HepG2 (cell line): ENCODE results near the gene CPHXL2. TPM values are rescaled to one million over a fixed set of nuclear protein-coding genes. Genes with fewer than 3 reads are reported as not detected.
A peak's percentile ranks its signal among the peaks of the same experiment; 100 is the strongest.

Experiments
- ATF2 ChIP-seq: sonication (generic); formaldehyde crosslinking; IDR thresholded peaks from 2 replicates; pipeline ENCODE4 v1.4.0; 2020; ENCODE audit warnings: missing genetic modification reagents
- ELF1 ChIP-seq: sonication (generic); formaldehyde crosslinking; IDR thresholded peaks from 2 replicates; pipeline ENCODE4 v1.4.0; 2020; ENCODE audit warnings: missing genetic modification reagents
- FOSL2 ChIP-seq: sonication (generic); formaldehyde crosslinking; IDR thresholded peaks from 2 replicates; pipeline ENCODE4 v1.4.0; 2020; ENCODE audit warnings: missing genetic modification reagents
- GLI4 ChIP-seq: sonication (generic); formaldehyde crosslinking; IDR thresholded peaks from 2 replicates; pipeline ENCODE4 v1.5.1; 2020; ENCODE audit warnings: missing genetic modification reagents, mild to moderate bottlenecking, moderate library complexity, borderline replicate concordance
- HES4 ChIP-seq: sonication (generic); formaldehyde crosslinking; IDR thresholded peaks from 2 replicates; pipeline ENCODE4 v1.9.0; 2021; ENCODE audit warnings: mild to moderate bottlenecking, missing genetic modification reagents, borderline replicate concordance
- IRX3 ChIP-seq: sonication (generic); formaldehyde crosslinking; IDR thresholded peaks from 2 replicates; pipeline ENCODE4 v1.8.1; 2023; ENCODE audit warnings: mild to moderate bottlenecking, low read depth, missing genetic modification reagents, borderline replicate concordance
- KDM6A ChIP-seq: IDR thresholded peaks from 2 replicates; pipeline ENCODE4 v1.6.1; 2016; ENCODE audit warnings: low read depth
- KLF13 ChIP-seq: sonication (generic); formaldehyde crosslinking; IDR thresholded peaks from 2 replicates; pipeline ENCODE4 v1.4.0; 2020; ENCODE audit warnings: mild to moderate bottlenecking, missing genetic modification reagents
- MBNL3 ChIP-seq: fragments of 250-450 bp; sonication (Bioruptor Pico); conservative IDR thresholded peaks from 2 replicates; pipeline ENCODE4 v1.8.0; 2022; ENCODE audit warnings: mild to moderate bottlenecking, inconsistent platforms
- SKI ChIP-seq: fragments of 450-650 bp; IDR thresholded peaks from one replicate; pipeline ENCODE4 v1.6.1; 2018; ENCODE audit warnings: mild to moderate bottlenecking; ENCODE audit not compliant: partially characterized antibody
- STAG1 ChIP-seq: sonication (generic); formaldehyde crosslinking; IDR thresholded peaks from 2 replicates; pipeline ENCODE4 v1.4.0; 2020; ENCODE audit warnings: missing genetic modification reagents
- TARDBP ChIP-seq: sonication (generic); formaldehyde crosslinking; IDR thresholded peaks from 2 replicates; pipeline ENCODE4 v1.8.0; 2022; ENCODE audit warnings: mild to moderate bottlenecking, missing genetic modification reagents
- TGIF2 ChIP-seq: IDR thresholded peaks from 2 replicates; pipeline ENCODE4 v1.6.1; 2016; ENCODE audit warnings: control low read depth, missing compliant biosample characterization
- TMF1 ChIP-seq: sonication (generic); formaldehyde crosslinking; IDR thresholded peaks from 2 replicates; pipeline ENCODE4 v1.8.1; 2022; ENCODE audit warnings: low read depth, missing genetic modification reagents
- polyA plus RNA-seq, 8 experiments: library from polyadenylated mRNA; depleted of rRNA in 3 of 8; stranded (reverse) in 7 of 8; unstranded in 1 of 8; fragments of >200 nt; fragmentation: Illumina TruSeq in 4 of 8; extraction: Trizol in 4 of 8; gene quantifications; 2 replicates each; pipeline versions ENCODE4 v1.2.1 to v1.2.3, GENCODE V29; 2011 to 2016; ENCODE audit warnings: low read depth in 4 of 8, missing spikeins in 1 of 8, mixed read lengths in 1 of 8; ENCODE audit not compliant: insufficient read depth in 1 of 8
- total RNA-seq, 5 experiments: library from RNA; depleted of rRNA; stranded (reverse); fragments of >200 nt; fragmentation: Illumina TruSeq; extraction: Trizol; gene quantifications; 2 replicates each; pipeline ENCODE4 v1.2.3, GENCODE V29; 2016; ENCODE audit warnings: low read depth in 1 of 5
- TF ChIP-seq, protein P1 (sequence below): sonication (generic); formaldehyde crosslinking; IDR thresholded peaks from 2 replicates; pipeline ENCODE4 v1.4.0; 2020; ENCODE audit warnings: mild to moderate bottlenecking, missing genetic modification reagents
- TF ChIP-seq, protein P2 (sequence below): sonication (generic); formaldehyde crosslinking; IDR thresholded peaks from 2 replicates; pipeline ENCODE4 v1.5.1; 2020; ENCODE audit warnings: mild to moderate bottlenecking, missing genetic modification reagents, moderate library complexity
- TF ChIP-seq, protein P3 (sequence below): sonication (generic); formaldehyde crosslinking; IDR thresholded peaks from 2 replicates; pipeline ENCODE4 v1.4.0; 2020; ENCODE audit warnings: mild to moderate bottlenecking, missing genetic modification reagents

CPHXL2 gene
- total and polyA plus RNA-seq, 2 of the 13 experiments (the other 11 are each of a cell fraction or from before 2014, with no cell fraction given) = not detected

DNA sequence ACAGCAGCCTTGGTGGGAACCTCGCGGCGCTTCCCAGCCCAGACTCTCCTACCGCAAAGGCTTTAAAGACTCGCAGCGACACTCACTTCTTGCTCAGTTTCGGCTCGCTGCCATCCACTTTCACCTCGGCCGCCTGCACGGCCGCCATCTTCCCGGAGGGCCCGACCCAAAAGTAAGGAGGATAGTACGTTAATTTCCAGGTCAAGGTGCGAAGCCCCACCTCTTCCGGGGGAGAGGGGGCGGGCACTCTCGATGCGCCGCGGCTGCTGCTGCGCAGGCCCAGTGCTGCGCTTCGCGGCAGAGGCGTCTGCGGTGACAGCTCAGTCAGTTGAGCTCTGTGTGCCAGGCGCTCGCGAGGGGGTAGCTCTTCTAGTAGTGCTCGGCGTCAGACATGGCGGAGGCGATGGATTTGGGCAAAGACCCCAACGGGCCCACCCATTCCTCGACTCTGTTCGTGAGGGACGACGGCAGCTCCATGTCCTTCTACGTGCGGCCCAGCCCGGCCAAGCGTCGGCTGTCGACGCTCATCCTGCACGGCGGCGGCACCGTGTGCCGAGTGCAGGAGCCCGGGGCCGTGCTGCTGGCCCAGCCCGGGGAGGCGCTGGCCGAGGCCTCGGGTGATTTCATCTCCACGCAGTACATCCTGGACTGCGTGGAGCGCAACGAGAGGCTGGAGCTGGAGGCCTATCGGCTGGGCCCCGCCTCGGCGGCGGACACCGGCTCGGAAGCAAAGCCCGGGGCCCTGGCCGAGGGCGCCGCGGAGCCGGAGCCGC is 29.1 kb downstream of the CPHXL2 start, which contains the start of the genes KARS1 and TERF2IP (continued):
- TF ChIP-seq HES4 (CRISPR knock-in tag) (peak; percentile 80), MBNL3 (CRISPR knock-in tag) (no peak), SKI (peak; percentile 39), GLI4 (CRISPR knock-in tag) (peak; percentile 62; the same call in 1 of the 2 replicates), TMF1 (CRISPR knock-in tag) (0 out of 2 replicates have a peak, but pooled peaks have one; percentile 28), ATF2 (CRISPR knock-in tag) (peak; percentile 75; the same call in 1 of the 2 replicates), IRX3 (CRISPR knock-in tag) (no peak), TGIF2 (CRISPR knock-in tag) (peak; percentile 96), ELF1 (peak; percentile 85), KDM6A (no peak), TARDBP (CRISPR knock-in tag) (peak; percentile 17; the same call in 1 of the 2 replicates), KLF13 (peak; percentile 48; the same call in 1 of the 2 replicates), STAG1 (no peak), FOSL2 (CRISPR knock-in tag) (peak; percentile 16; the same call in 1 of the 2 replicates)
- TF ChIP-seq, protein P1, sequence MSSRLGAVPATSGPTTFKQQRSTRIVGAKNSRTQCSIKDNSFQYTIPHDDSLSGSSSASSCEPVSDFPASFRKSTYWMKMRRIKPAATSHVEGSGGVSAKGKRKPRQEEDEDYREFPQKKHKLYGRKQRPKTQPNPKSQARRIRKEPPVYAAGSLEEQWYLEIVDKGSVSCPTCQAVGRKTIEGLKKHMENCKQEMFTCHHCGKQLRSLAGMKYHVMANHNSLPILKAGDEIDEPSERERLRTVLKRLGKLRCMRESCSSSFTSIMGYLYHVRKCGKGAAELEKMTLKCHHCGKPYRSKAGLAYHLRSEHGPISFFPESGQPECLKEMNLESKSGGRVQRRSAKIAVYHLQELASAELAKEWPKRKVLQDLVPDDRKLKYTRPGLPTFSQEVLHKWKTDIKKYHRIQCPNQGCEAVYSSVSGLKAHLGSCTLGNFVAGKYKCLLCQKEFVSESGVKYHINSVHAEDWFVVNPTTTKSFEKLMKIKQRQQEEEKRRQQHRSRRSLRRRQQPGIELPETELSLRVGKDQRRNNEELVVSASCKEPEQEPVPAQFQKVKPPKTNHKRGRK (CRISPR knock-in tag) = peak; percentile 36
- TF ChIP-seq, protein P2, sequence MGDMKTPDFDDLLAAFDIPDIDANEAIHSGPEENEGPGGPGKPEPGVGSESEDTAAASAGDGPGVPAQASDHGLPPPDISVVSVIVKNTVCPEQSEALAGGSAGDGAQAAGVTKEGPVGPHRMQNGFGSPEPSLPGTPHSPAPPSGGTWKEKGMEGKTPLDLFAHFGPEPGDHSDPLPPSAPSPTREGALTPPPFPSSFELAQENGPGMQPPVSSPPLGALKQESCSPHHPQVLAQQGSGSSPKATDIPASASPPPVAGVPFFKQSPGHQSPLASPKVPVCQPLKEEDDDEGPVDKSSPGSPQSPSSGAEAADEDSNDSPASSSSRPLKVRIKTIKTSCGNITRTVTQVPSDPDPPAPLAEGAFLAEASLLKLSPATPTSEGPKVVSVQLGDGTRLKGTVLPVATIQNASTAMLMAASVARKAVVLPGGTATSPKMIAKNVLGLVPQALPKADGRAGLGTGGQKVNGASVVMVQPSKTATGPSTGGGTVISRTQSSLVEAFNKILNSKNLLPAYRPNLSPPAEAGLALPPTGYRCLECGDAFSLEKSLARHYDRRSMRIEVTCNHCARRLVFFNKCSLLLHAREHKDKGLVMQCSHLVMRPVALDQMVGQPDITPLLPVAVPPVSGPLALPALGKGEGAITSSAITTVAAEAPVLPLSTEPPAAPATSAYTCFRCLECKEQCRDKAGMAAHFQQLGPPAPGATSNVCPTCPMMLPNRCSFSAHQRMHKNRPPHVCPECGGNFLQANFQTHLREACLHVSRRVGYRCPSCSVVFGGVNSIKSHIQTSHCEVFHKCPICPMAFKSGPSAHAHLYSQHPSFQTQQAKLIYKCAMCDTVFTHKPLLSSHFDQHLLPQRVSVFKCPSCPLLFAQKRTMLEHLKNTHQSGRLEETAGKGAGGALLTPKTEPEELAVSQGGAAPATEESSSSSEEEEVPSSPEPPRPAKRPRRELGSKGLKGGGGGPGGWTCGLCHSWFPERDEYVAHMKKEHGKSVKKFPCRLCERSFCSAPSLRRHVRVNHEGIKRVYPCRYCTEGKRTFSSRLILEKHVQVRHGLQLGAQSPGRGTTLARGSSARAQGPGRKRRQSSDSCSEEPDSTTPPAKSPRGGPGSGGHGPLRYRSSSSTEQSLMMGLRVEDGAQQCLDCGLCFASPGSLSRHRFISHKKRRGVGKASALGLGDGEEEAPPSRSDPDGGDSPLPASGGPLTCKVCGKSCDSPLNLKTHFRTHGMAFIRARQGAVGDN (CRISPR knock-in tag) = peak; percentile 91
- TF ChIP-seq, protein P3, sequence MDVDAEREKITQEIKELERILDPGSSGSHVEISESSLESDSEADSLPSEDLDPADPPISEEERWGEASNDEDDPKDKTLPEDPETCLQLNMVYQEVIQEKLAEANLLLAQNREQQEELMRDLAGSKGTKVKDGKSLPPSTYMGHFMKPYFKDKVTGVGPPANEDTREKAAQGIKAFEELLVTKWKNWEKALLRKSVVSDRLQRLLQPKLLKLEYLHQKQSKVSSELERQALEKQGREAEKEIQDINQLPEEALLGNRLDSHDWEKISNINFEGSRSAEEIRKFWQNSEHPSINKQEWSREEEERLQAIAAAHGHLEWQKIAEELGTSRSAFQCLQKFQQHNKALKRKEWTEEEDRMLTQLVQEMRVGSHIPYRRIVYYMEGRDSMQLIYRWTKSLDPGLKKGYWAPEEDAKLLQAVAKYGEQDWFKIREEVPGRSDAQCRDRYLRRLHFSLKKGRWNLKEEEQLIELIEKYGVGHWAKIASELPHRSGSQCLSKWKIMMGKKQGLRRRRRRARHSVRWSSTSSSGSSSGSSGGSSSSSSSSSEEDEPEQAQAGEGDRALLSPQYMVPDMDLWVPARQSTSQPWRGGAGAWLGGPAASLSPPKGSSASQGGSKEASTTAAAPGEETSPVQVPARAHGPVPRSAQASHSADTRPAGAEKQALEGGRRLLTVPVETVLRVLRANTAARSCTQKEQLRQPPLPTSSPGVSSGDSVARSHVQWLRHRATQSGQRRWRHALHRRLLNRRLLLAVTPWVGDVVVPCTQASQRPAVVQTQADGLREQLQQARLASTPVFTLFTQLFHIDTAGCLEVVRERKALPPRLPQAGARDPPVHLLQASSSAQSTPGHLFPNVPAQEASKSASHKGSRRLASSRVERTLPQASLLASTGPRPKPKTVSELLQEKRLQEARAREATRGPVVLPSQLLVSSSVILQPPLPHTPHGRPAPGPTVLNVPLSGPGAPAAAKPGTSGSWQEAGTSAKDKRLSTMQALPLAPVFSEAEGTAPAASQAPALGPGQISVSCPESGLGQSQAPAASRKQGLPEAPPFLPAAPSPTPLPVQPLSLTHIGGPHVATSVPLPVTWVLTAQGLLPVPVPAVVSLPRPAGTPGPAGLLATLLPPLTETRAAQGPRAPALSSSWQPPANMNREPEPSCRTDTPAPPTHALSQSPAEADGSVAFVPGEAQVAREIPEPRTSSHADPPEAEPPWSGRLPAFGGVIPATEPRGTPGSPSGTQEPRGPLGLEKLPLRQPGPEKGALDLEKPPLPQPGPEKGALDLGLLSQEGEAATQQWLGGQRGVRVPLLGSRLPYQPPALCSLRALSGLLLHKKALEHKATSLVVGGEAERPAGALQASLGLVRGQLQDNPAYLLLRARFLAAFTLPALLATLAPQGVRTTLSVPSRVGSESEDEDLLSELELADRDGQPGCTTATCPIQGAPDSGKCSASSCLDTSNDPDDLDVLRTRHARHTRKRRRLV (CRISPR knock-in tag) = peak; percentile 80; the same call in 1 of the 2 replicates
